Mesothelial cell of epicardium (in vitro differentiated cells): ENCODE results near the gene ITGA11. TPM values are rescaled to one million over a fixed set of nuclear protein-coding genes. Genes with fewer than 3 reads are reported as not detected.

Source experiments
- DNase-seq, 2 experiments: peaks; one replicate each; pipeline ENCODE4 v3.0.0; 2021; ENCODE audit warnings: low spot score in 2 of 2; ENCODE audit not compliant: unreplicated experiment in 2 of 2
- H3K27ac Mint-ChIP-seq: 2 replicates; pipeline ENCODE4 v1.8.0; 2021; ENCODE audit warnings: mixed read lengths
- H3K27me3 Mint-ChIP-seq: 2 replicates; pipeline ENCODE4 v1.8.0; 2021; ENCODE audit warnings: low read depth, mixed read lengths
- H3K36me3 Mint-ChIP-seq: 2 replicates; pipeline ENCODE4 v1.8.0; 2021; ENCODE audit warnings: mixed read lengths
- H3K4me1 Mint-ChIP-seq: 2 replicates; pipeline ENCODE4 v1.8.0; 2021; ENCODE audit warnings: mixed read lengths
- H3K4me3 Mint-ChIP-seq: 2 replicates; pipeline ENCODE4 v1.8.0; 2021; ENCODE audit warnings: mild to moderate bottlenecking, moderate library complexity, mixed read lengths
- H3K9me3 Mint-ChIP-seq: 2 replicates; pipeline ENCODE4 v1.8.0; 2021; ENCODE audit warnings: mixed read lengths
- CTCF ChIP-seq: fragments of 200-600 bp; sonication (generic); IDR thresholded peaks from one replicate; pipeline ENCODE4 v1.5.0; 2021; ENCODE audit warnings: antibody characterized with exemption; ENCODE audit not compliant: unreplicated experiment
- total RNA-seq: library from RNA; stranded (reverse); gene quantifications from 3 replicates; pipeline ENCODE4 v1.2.1, GENCODE V29; 2021

The ITGA11 gene
- total RNA-seq, 1 donor from 2014 or later = 3.5 TPM

- Mint-ChIP-seq H3K4me3 (no peak overlapping the region), H3K9me3 (peaks cover 4% of the 10 kb centered on the region), H3K36me3 (no peaks in the 10 kb centered on the region), H3K27me3 (peaks cover 9% of the 10 kb centered on the region), H3K27ac (no peak overlapping the region), H3K4me1 (no peaks in the 10 kb centered on the region)
- no peak for TF ChIP-seq CTCF
- DNase-seq = peak in 1 of 2 experiments; percentile 28
Observed at GRCh38 chr15:68405378-68406250, 26.3 kb downstream of the ITGA11 start.

GRCh38 chr15:68404056-68404798 lies 27.7 kb downstream of the ITGA11 start:
- Mint-ChIP-seq H3K4me3 (no peak overlapping the region), H3K9me3 (peaks cover 8% of the 10 kb centered on the region), H3K27me3 (peaks cover 7% of the 10 kb centered on the region), H3K36me3 (no peaks in the 10 kb centered on the region), H3K27ac (no peak overlapping the region), H3K4me1 (no peaks in the 10 kb centered on the region)
- DNase-seq = peak in 1 of 2 experiments; percentile 24
- TF ChIP-seq CTCF = no peak

- no peak for TF ChIP-seq CTCF
- Mint-ChIP-seq H3K4me1 (no peaks in the 10 kb centered on the region), H3K9me3 (peaks cover 8% of the 10 kb centered on the region), H3K36me3 (no peaks in the 10 kb centered on the region), H3K4me3 (no peak overlapping the region), H3K27me3 (peaks cover 6% of the 10 kb centered on the region), H3K27ac (no peak overlapping the region)
- DNase-seq = peak in 1 of 2 experiments; percentile 20
Observed at GRCh38 chr15:68403161-68403941, 28.6 kb downstream of the ITGA11 start.

GRCh38 chr15:68402432-68403160 lies 29.4 kb downstream of the ITGA11 start:
- Mint-ChIP-seq H3K36me3 (no peaks in the 10 kb centered on the region), H3K27ac (no peak overlapping the region), H3K4me3 (no peak overlapping the region), H3K27me3 (peaks cover 1% of the 10 kb centered on the region), H3K9me3 (peaks cover 8% of the 10 kb centered on the region), H3K4me1 (no peaks in the 10 kb centered on the region)
- no peak for TF ChIP-seq CTCF
- DNase-seq = peak in 1 of 2 experiments; percentile 24
